Measurements from ENCODE around the gene HOOK2.

DNA sequence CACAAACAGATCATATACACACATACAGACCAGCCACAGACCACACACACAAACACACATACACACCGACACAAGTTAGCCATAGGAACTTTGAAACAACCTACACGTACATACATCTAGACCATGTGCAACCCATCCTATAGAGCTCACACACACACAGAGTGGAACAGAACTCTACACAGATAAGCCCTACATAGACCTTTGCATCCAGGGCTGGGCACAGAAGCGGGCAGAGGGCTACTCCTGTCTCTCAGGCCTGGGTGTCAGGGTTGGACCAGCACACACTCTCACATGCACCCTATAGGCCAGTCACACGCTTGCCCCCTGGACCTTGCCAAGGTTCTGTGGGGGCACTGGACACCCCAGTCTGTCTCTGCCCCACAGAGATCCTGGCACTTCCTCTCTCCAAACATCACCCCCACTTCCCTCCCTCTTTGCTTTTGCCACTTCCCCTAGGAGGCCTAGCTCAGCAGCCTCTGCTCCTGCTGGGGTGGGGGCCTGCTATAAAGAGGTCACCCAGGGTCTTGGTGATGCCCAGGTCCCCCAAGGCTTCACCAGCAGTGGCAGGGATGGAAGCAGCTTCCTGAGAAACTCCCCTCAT is 10.2 kb upstream of the HOOK2 start:
- TF ChIP-seq, protein P1, sequence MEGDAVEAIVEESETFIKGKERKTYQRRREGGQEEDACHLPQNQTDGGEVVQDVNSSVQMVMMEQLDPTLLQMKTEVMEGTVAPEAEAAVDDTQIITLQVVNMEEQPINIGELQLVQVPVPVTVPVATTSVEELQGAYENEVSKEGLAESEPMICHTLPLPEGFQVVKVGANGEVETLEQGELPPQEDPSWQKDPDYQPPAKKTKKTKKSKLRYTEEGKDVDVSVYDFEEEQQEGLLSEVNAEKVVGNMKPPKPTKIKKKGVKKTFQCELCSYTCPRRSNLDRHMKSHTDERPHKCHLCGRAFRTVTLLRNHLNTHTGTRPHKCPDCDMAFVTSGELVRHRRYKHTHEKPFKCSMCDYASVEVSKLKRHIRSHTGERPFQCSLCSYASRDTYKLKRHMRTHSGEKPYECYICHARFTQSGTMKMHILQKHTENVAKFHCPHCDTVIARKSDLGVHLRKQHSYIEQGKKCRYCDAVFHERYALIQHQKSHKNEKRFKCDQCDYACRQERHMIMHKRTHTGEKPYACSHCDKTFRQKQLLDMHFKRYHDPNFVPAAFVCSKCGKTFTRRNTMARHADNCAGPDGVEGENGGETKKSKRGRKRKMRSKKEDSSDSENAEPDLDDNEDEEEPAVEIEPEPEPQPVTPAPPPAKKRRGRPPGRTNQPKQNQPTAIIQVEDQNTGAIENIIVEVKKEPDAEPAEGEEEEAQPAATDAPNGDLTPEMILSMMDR (IDR thresholded peaks at IDR 0.05): no peak
- no peak for TF ChIP-seq POLR2A (IDR thresholded peaks at IDR 0.05)
